ENCODE measurements around the gene ZNF770. TPM values are rescaled to one million over a fixed set of nuclear protein-coding genes. Genes with fewer than 3 reads are reported as not detected.
A peak's percentile ranks its signal among the peaks of the same experiment; 100 is the strongest.

The ZNF770 gene
- total and polyA plus RNA-seq, 2 of the 4 experiments (the other 2 are of a cell fraction), result 9.4 to 26.5 TPM

GRCh38 chr15:34941185-34941698, 46.8 kb downstream of the ZNF770 start:
- Histone ChIP-seq H3K27me3 (ENCODE audit: control insufficient read depth, insufficient read depth, low read length) (no peaks in the 10 kb centered on the region), H3K4me1 (ENCODE audit: control insufficient read depth, insufficient read depth, low read length) (0 out of 2 replicates have a peak, but pooled peaks cover 1% of the 10 kb centered on the region), H2BK20ac (ENCODE audit: low read depth, low read length) (no peak overlapping the region), H3K9me1 (ENCODE audit: insufficient read depth, low read length) (no peaks in the 10 kb centered on the region), H3K23ac (ENCODE audit: low read depth, low read length) (no peak overlapping the region), H3K18ac (ENCODE audit: low read depth, low read length) (no peak overlapping the region), H4K8ac (ENCODE audit: low read depth in 2 of 2, low read length in 2 of 2) (no peak overlapping the region), H3K9ac (ENCODE audit: low read depth, low read length) (no peak overlapping the region), H4K5ac (ENCODE audit: low read depth, low read length) (no peak overlapping the region), H2BK15ac (ENCODE audit: low read depth, low read length) (no peak overlapping the region), H3K4ac (ENCODE audit: low read depth, low read length) (no peak overlapping the region), H2AFZ (replicated peaks; ENCODE audit: low read length, poor library complexity) (no peak overlapping the region), H3K27ac (ENCODE audit: insufficient read depth, low read length) (no peak overlapping the region), H3K9me3 (ENCODE audit: control insufficient read depth, insufficient read depth, low read length) (no peaks in the 10 kb centered on the region), H2AK9ac (replicated peaks; ENCODE audit: low read depth, low read length, poor library complexity) (no peak overlapping the region), H3K56ac (ENCODE audit: extremely low read depth, insufficient read depth, low read length) (no peak overlapping the region), H2AK5ac (ENCODE audit: low read depth, low read length) (no peak overlapping the region), H3K36me3 (ENCODE audit: control insufficient read depth, insufficient read depth, low read length) (peaks cover 13% of the 10 kb centered on the region), H4K20me1 (ENCODE audit: insufficient read depth, low read length) (no peaks in the 10 kb centered on the region; the same call in 1 of the 2 replicates), H2BK120ac (ENCODE audit: low read depth, low read length) (no peak overlapping the region), H3K4me2 (ENCODE audit: low read depth, low read length) (no peak overlapping the region), H3K14ac (replicated peaks; ENCODE audit: low read depth, low read length) (no peak overlapping the region), H4K91ac (ENCODE audit: insufficient read depth, low read depth, low read length) (no peak overlapping the region), H3K79me1 (ENCODE audit: low read depth in 1 of 2, low read length in 2 of 2) (no peaks in the 10 kb centered on the region), H2BK5ac (ENCODE audit: low read depth, low read length, poor library complexity, severe bottlenecking) (no peak overlapping the region), H3K4me3 (ENCODE audit: insufficient read depth, low read depth, low read length) (no peak overlapping the region)
- dilution Hi-C loops (cut with HindIII; ENCODE audit: low sequenced_read_pairs, unreplicated experiment), result no loop called here
- WGBS, 2 experiments (ENCODE audit: extremely low coverage in 2 of 2, insufficient read length in 1 of 2), result no CpG with 5 or more reads among the region's 2 CpGs
- no peak for ATAC-seq (ENCODE audit: low read depth)
- in situ Hi-C loops (cut with MboI; ENCODE audit: low sequenced_read_pairs), result no loop called here
- intact Hi-C loops (cut with micrococcal nuclease), result no loop called here
- no peak for TF ChIP-seq FOS (IDR thresholded peaks at IDR 0.05; ENCODE audit: low read depth, low read length)
- TF ChIP-seq NFE2L2 (IDR thresholded peaks at IDR 0.05; ENCODE audit: low read depth, low read length), result no peak
- peak; percentile 81 for TF ChIP-seq MAFK (IDR thresholded peaks at IDR 0.05; ENCODE audit: low read depth, low read length)
- no peak for TF ChIP-seq SMC3 (IDR thresholded peaks at IDR 0.05; ENCODE audit: low read depth, low read length)
- no peak for TF ChIP-seq BHLHE40 (IDR thresholded peaks at IDR 0.05; ENCODE audit: low read depth, low read length)
- TF ChIP-seq MAZ (IDR thresholded peaks at IDR 0.05; ENCODE audit: borderline replicate concordance, low read depth, low read length), result no peak
- no peak for TF ChIP-seq CHD1 (IDR thresholded peaks at IDR 0.05; ENCODE audit: low read depth, low read length)
- ChIA-PET CTCF (no interaction called here), POLR2A (ENCODE audit: unreplicated experiment) (no interaction called here)
- BruUV-seq (replicated peaks), result no TSS peak
- no peak for DNase-seq
